ENCODE data around the gene GMDS. TPM values are rescaled to one million over a fixed set of nuclear protein-coding genes. Genes with fewer than 3 reads are reported as not detected.

The GMDS gene
- total and polyA plus RNA-seq, 2 of the 13 experiments (the other 11 are each of a cell fraction or from before 2014, with no cell fraction given): 64.4 to 112 TPM

GRCh38 chr6:1604158-1605003 is 641.0 kb downstream of the GMDS start (continued):
- TF ChIP-seq, protein P1, sequence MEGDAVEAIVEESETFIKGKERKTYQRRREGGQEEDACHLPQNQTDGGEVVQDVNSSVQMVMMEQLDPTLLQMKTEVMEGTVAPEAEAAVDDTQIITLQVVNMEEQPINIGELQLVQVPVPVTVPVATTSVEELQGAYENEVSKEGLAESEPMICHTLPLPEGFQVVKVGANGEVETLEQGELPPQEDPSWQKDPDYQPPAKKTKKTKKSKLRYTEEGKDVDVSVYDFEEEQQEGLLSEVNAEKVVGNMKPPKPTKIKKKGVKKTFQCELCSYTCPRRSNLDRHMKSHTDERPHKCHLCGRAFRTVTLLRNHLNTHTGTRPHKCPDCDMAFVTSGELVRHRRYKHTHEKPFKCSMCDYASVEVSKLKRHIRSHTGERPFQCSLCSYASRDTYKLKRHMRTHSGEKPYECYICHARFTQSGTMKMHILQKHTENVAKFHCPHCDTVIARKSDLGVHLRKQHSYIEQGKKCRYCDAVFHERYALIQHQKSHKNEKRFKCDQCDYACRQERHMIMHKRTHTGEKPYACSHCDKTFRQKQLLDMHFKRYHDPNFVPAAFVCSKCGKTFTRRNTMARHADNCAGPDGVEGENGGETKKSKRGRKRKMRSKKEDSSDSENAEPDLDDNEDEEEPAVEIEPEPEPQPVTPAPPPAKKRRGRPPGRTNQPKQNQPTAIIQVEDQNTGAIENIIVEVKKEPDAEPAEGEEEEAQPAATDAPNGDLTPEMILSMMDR (CRISPR knock-in tag; IDR thresholded peaks at IDR 0.05): peak; percentile 92
- TF ChIP-seq ZNF276 (CRISPR knock-in tag; IDR thresholded peaks at IDR 0.05; ENCODE audit: low read depth) (no peak), PPARG (CRISPR knock-in tag; conservative IDR thresholded peaks at IDR 0.05) (no peak), ARNTL (CRISPR knock-in tag; IDR thresholded peaks at IDR 0.05) (peak; percentile 48), SIN3A (IDR thresholded peaks at IDR 0.05; ENCODE audit: borderline replicate concordance, low read depth, low read length) (no peak), TOPORS (CRISPR knock-in tag; IDR thresholded peaks at IDR 0.05) (no peak), SP5 (CRISPR knock-in tag; IDR thresholded peaks at IDR 0.05; ENCODE audit: borderline replicate concordance, low read depth) (no peak), ZNF383 (CRISPR knock-in tag; IDR thresholded peaks at IDR 0.05; ENCODE audit: borderline replicate concordance) (peak; percentile 94; the same call in 1 of the 2 replicates), NFATC3 (CRISPR knock-in tag; IDR thresholded peaks at IDR 0.05) (no peak), CBFB (CRISPR knock-in tag; IDR thresholded peaks at IDR 0.05) (peak; percentile 39), PRMT3 (CRISPR knock-in tag; IDR thresholded peaks at IDR 0.05; ENCODE audit: borderline replicate concordance, low read depth) (no peak), SKI (IDR thresholded peaks at IDR 0.05; ENCODE audit: partially characterized antibody) (peak; percentile 60), CBX2 (IDR thresholded peaks at IDR 0.05; ENCODE audit: low read depth, low read length) (0 out of 2 replicates have a peak, but pooled peaks have one; percentile 9), CBX2 (CRISPR knock-in tag; IDR thresholded peaks at IDR 0.05; ENCODE audit: low read depth) (peak; percentile 70; the same call in 1 of the 2 replicates), ZBTB7B (CRISPR knock-in tag; IDR thresholded peaks at IDR 0.05) (peak; percentile 53; the same call in 1 of the 2 replicates), SETDB1 (CRISPR knock-in tag; IDR thresholded peaks at IDR 0.05; ENCODE audit: borderline replicate concordance) (no peak), PCBP1 (IDR thresholded peaks at IDR 0.05; ENCODE audit: borderline replicate concordance, low read depth, low read length) (0 out of 2 replicates have a peak, but pooled peaks have one; percentile 8), ZNF331 (CRISPR knock-in tag; IDR thresholded peaks at IDR 0.05) (peak; percentile 24; the same call in 1 of the 2 replicates)
- TF ChIP-seq, protein P2, sequence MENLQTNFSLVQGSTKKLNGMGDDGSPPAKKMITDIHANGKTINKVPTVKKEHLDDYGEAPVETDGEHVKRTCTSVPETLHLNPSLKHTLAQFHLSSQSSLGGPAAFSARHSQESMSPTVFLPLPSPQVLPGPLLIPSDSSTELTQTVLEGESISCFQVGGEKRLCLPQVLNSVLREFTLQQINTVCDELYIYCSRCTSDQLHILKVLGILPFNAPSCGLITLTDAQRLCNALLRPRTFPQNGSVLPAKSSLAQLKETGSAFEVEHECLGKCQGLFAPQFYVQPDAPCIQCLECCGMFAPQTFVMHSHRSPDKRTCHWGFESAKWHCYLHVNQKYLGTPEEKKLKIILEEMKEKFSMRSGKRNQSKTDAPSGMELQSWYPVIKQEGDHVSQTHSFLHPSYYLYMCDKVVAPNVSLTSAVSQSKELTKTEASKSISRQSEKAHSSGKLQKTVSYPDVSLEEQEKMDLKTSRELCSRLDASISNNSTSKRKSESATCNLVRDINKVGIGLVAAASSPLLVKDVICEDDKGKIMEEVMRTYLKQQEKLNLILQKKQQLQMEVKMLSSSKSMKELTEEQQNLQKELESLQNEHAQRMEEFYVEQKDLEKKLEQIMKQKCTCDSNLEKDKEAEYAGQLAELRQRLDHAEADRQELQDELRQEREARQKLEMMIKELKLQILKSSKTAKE (CRISPR knock-in tag; IDR thresholded peaks at IDR 0.05; ENCODE audit: borderline replicate concordance): no peak
- TF ChIP-seq, protein P3, sequence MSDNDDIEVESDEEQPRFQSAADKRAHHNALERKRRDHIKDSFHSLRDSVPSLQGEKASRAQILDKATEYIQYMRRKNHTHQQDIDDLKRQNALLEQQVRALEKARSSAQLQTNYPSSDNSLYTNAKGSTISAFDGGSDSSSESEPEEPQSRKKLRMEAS (IDR thresholded peaks at IDR 0.05): peak; percentile 48; the same call in 1 of the 2 replicates
- TF ChIP-seq, protein P4, sequence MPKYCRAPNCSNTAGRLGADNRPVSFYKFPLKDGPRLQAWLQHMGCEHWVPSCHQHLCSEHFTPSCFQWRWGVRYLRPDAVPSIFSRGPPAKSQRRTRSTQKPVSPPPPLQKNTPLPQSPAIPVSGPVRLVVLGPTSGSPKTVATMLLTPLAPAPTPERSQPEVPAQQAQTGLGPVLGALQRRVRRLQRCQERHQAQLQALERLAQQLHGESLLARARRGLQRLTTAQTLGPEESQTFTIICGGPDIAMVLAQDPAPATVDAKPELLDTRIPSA (CRISPR knock-in tag; IDR thresholded peaks at IDR 0.05; ENCODE audit: borderline replicate concordance): 0 out of 2 replicates have a peak, but pooled peaks have one; percentile 40
